BE2C (cell line): ENCODE data around the gene IFNA6.

Experiments
- DNase-seq: peaks from one replicate; pipeline ENCODE4 v3.0.0-alpha.2; 2020
- H3K27me3 ChIP-seq: fragments of 250-450 bp; sonication (Bioruptor Pico); 2 replicates; pipeline ENCODE4 v1.5.1; 2020; ENCODE audit warnings: mild to moderate bottlenecking
- H3K36me3 ChIP-seq: fragments of 250-450 bp; sonication (Bioruptor Pico); 2 replicates; pipeline ENCODE4 v1.5.1; 2020; ENCODE audit warnings: mild to moderate bottlenecking
- H3K4me1 ChIP-seq: fragments of 250-450 bp; sonication (Bioruptor Pico); 2 replicates; pipeline ENCODE4 v1.5.1; 2020
- H3K4me3 ChIP-seq: 2 replicates; pipeline ENCODE4 v1.5.1; 2011; ENCODE audit warnings: low read depth, low read length
- H3K9me3 ChIP-seq: fragments of 250-450 bp; sonication (Bioruptor Pico); 2 replicates; pipeline ENCODE4 v1.5.1; 2020
- TF ChIP-seq, protein P1 (sequence below): IDR thresholded peaks from 2 replicates; pipeline ENCODE4 v1.5.1; 2012; ENCODE audit warnings: mild to moderate bottlenecking, low read depth, low read length

Gene IFNA6

DNA sequence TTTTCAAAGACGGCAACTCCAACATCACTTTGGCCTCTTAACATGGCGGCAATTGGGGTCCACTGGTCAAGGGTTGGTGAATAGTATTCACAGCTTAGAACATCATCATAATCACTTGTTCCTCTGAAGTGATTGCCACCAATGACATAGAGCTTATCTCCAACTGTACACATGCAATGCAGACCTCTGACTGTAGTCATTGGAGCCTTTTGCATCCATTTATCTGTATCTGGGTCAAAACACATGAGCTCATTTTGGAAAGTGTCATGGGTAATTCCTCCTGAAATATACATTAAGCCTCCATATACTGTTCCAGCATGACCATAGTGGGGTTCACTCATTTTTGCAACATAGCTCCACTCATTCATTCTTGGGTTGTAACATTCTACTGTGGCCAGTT, 17.5 kb downstream of the IFNA6 start:
- TF ChIP-seq, protein P1, sequence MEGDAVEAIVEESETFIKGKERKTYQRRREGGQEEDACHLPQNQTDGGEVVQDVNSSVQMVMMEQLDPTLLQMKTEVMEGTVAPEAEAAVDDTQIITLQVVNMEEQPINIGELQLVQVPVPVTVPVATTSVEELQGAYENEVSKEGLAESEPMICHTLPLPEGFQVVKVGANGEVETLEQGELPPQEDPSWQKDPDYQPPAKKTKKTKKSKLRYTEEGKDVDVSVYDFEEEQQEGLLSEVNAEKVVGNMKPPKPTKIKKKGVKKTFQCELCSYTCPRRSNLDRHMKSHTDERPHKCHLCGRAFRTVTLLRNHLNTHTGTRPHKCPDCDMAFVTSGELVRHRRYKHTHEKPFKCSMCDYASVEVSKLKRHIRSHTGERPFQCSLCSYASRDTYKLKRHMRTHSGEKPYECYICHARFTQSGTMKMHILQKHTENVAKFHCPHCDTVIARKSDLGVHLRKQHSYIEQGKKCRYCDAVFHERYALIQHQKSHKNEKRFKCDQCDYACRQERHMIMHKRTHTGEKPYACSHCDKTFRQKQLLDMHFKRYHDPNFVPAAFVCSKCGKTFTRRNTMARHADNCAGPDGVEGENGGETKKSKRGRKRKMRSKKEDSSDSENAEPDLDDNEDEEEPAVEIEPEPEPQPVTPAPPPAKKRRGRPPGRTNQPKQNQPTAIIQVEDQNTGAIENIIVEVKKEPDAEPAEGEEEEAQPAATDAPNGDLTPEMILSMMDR = no peak
- Histone ChIP-seq H3K27me3 (no peaks in the 10 kb centered on the region), H3K4me1 (peaks cover 6% of the 10 kb centered on the region), H3K4me3 (peak overlapping the region; percentile 17), H3K36me3 (peaks cover 6% of the 10 kb centered on the region), H3K9me3 (no peaks in the 10 kb centered on the region)
- DNase-seq = no peak

DNA sequence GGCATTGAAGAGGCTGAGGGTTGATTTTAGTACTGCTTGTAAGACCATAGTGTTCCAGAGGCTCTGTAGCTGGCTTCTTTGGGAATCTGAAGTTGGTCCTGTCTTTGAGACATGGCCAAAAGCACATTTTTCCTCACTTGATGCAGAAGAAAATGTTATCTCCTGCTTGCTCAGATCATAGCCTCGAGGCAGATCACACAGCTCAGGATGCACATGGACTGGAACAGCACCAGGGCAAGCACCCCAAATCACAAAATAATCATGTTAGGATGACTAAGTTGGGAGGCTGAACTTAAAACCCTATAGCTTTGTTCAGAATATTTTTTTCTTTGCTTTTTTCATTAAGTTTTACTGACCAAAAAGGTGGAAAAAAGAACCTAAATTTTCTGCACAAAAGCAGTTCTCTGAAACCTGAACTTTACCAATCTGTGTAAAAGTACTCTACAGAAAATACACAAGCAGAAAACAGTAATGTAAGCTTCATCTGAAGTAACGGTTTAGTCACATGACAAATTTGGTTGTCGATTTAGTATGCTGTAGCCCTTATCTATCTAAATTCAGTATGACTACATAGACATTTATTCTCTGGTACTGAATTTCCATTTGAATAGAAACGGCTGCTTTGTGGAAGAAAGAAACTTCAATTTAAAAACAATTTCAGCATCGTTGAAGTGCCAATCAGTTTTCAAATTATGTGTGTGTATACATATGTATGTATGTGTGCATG, 18.8 kb downstream of the IFNA6 start:
- H3K27me3 ChIP-seq = no peaks in the 10 kb centered on the region
- H3K4me3 ChIP-seq = peak overlapping the region; percentile 19
- DNase-seq = peak; percentile 12
- H3K9me3 ChIP-seq = no peaks in the 10 kb centered on the region
- peaks cover 6% of the 10 kb centered on the region for H3K4me1 ChIP-seq
- TF ChIP-seq, protein P1 = no peak
- H3K36me3 ChIP-seq = peaks cover 6% of the 10 kb centered on the region

DNA sequence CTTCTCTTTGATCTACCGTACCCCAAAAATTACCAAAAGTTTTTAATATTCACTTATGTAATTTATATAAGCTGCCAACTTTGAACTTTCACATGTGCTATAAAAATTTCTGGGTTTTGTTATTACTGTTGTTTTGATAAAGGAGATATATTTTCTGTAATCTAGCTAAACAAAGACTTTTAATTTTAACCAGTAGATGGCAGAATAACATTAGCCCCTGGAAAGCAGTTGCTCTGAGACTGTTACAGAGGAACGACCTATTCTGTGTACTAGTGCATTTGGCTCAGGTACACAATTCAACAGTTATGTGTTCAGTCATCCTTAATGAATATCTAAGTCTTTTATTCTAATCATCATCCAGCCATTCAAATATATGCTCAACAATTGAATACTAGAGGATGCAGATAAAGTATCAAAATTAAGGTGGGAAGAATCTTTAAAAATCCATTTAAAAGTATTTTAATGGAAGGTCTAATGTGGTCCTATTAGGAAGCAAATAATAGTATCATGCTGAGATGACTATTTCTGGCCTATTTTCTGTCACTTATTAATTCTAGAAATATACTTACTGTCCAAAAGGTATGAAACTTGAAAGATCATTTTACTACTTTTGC, 24.1 kb downstream of the IFNA6 start:
- Histone ChIP-seq H3K36me3 (no peaks in the 10 kb centered on the region; the same call in 1 of the 2 replicates), H3K4me3 (no peak overlapping the region), H3K27me3 (no peaks in the 10 kb centered on the region), H3K4me1 (no peaks in the 10 kb centered on the region; the same call in 1 of the 2 replicates), H3K9me3 (no peaks in the 10 kb centered on the region)
- TF ChIP-seq, protein P1 = peak; percentile 72
- DNase-seq = no peak

DNA sequence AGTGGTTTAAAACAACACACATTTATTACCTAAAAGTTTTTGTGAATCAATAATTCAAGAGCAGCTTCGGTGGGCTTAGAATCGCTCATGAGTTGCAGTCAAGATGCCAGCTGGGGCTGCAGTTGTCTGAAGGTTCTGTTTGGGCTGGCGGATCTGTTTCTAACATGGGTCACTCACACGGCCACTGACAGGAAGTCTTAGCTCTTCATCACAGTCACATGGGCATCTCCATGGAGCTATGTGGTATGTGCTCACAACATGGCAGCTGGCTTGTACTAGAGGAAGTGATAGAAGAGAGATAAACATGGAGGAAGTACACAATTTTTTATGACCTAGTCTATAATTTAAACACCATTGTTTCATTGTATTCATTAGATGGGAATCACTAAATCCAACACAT, 26.6 kb downstream of the IFNA6 start:
- no peak overlapping the region for H3K4me3 ChIP-seq
- no peak for DNase-seq
- TF ChIP-seq, protein P1 = no peak
- H3K27me3 ChIP-seq = no peaks in the 10 kb centered on the region
- no peaks in the 10 kb centered on the region for H3K9me3 ChIP-seq
- H3K36me3 ChIP-seq = no peaks in the 10 kb centered on the region; the same call in 1 of the 2 replicates
- H3K4me1 ChIP-seq = no peaks in the 10 kb centered on the region; the same call in 1 of the 2 replicates

DNA sequence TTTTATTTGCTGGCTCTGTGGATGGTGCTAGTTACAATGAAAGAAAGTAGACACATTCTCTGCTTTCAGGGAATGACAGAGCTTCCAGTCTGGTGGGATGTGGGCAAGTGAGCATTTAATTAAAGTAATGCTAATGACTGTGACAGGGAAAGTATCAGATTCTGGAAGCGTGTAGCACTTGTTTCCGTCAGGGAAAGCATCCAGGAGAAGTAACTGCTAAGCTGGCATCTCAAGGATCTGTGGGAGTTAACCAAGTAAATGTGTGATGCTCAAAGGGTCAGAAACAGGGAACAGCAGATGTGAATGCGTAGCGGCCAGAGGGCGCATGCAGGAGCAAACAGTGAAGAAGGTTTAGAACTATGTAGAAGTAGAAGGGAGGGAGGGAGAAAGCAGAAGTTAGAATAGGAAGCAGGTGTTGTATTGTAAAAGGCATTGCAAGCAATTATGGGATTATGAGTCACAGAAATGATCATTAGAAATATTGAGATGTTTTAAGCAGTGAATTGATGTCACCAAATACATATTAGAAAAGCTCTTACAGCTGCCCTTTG, 27.7 kb downstream of the IFNA6 start:
- Histone ChIP-seq H3K27me3 (no peaks in the 10 kb centered on the region), H3K36me3 (no peaks in the 10 kb centered on the region; the same call in 1 of the 2 replicates), H3K4me3 (no peak overlapping the region), H3K9me3 (no peaks in the 10 kb centered on the region), H3K4me1 (no peaks in the 10 kb centered on the region; the same call in 1 of the 2 replicates)
- no peak for DNase-seq
- TF ChIP-seq, protein P1 = no peak

DNA sequence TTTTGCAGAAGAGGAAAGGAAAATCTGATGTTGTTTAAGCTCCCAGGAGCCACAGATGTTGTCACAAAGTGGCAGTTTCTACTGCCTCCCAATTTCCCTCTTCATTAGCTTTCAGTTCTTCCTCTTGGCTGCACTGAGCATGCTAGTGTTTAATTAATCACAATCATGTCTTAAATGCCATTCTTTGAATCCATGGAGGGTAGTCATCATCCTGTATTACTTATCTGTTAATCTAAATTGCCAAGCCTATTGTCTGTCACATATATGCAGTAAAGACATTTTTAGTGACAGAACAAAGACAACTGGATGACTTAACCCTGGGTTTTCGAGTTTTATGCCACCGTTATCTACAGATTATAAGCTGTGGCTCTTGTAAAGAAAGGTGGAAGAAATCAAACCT, 30.2 kb downstream of the IFNA6 start:
- no peak for DNase-seq
- Histone ChIP-seq H3K36me3 (no peaks in the 10 kb centered on the region; the same call in 1 of the 2 replicates), H3K4me1 (no peaks in the 10 kb centered on the region; the same call in 1 of the 2 replicates), H3K27me3 (peaks cover 11% of the 10 kb centered on the region), H3K9me3 (no peaks in the 10 kb centered on the region), H3K4me3 (no peak overlapping the region)
- TF ChIP-seq, protein P1 = no peak
